ENCODE data around the gene RPUSD3. TPM values are rescaled to one million over a fixed set of nuclear protein-coding genes. Genes with fewer than 3 reads are reported as not detected.

The RPUSD3 gene
- total RNA-seq, 4 donors from 2014 or later, result 28.9 to 40.1 (median 33.8) TPM

- no peak for TF ChIP-seq CTCF (IDR thresholded peaks at IDR 0.05; ENCODE audit: low read depth)
These were observed 35.3 kb downstream of the RPUSD3 start for GRCh38 chr3:9808345-9809037.

- TF ChIP-seq CTCF (IDR thresholded peaks at IDR 0.05; ENCODE audit: low read depth), result no peak
These were observed 35.8 kb downstream of the RPUSD3 start for GRCh38 chr3:9807981-9808344.

GRCh38 chr3:9806688-9807589 lies 36.9 kb downstream of the RPUSD3 start:
- TF ChIP-seq CTCF (IDR thresholded peaks at IDR 0.05; ENCODE audit: low read depth), result no peak

GRCh38 chr3:9806137-9806536 lies 37.7 kb downstream of the RPUSD3 start:
- no peak for TF ChIP-seq CTCF (IDR thresholded peaks at IDR 0.05; ENCODE audit: low read depth)

DNA sequence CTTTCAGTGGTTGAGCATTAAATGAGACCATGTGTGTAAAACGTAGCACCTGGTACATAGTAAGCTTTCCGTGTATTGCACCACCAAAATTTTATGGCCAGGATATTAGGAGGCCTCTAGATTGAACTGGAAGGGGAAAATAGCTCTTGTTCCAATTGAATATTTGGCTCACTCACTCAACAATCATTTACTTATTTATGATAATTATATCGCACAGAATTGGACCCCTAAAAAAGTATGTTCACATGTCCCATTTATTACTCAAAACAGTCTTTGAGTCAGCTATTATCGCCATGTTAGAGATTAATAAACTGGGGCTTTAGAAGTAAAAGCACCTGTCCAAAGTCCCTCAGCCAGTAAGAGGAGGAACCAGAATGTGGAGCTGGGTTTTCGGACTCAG lies 38.8 kb downstream of the RPUSD3 start:
- no peak for TF ChIP-seq CTCF (IDR thresholded peaks at IDR 0.05; ENCODE audit: low read depth)

- TF ChIP-seq CTCF (IDR thresholded peaks at IDR 0.05; ENCODE audit: low read depth), result no peak
These were observed 40.3 kb downstream of the RPUSD3 start for GRCh38 chr3:9803494-9803893.

DNA sequence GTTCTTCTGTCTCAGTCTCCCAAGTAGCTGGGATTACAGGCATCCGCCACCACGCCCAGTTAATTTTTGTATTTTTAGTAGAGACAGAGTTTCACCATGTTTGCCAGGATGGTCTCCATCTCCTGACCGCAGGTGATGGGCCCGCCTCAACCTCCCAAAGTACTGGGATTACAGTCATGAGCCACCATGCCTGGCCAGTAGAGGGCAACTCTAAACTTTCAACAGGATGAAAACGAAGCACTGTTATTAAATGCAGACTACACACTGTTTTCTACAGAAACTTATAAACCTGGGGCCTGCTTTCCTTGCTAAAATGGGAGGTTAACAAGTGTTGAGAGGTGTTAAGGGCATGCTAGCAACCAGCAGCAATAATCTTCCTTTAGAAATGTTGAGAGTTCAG lies 43.3 kb downstream of the RPUSD3 start:
- TF ChIP-seq CTCF (IDR thresholded peaks at IDR 0.05; ENCODE audit: low read depth), result no peak

Data from subcutaneous adipose tissue (tissue), 4 donors.